Astrocyte (in vitro differentiated cells and primary cell): ENCODE measurements around the gene PPFIBP1. TPM values are rescaled to one million over a fixed set of nuclear protein-coding genes. Genes with fewer than 3 reads are reported as not detected.

ENCODE experiments used
- DNase-seq: peaks from one replicate; pipeline ENCODE4 v3.0.0-alpha.2; 2010; ENCODE audit warnings: low read depth
- FAIRE-seq: peaks from 2 replicates; lab custom pipeline; 2011; peaks lifted over from hg19 to GRCh38; lab: Jason Lieb, UNC
- H2AFZ ChIP-seq: 2 replicates; pipeline ENCODE4 v1.6.0; 2012; ENCODE audit warnings: low read depth, low read length, inconsistent platforms
- H3K27ac ChIP-seq: 2 replicates; pipeline ENCODE4 v1.5.1; 2011; ENCODE audit warnings: low read depth, low read length, inconsistent platforms
- H3K27me3 ChIP-seq: 2 replicates; pipeline ENCODE4 v1.6.0; 2011; ENCODE audit warnings: low read length, inconsistent platforms; ENCODE audit not compliant: insufficient read depth
- H3K36me3 ChIP-seq: 2 replicates; pipeline ENCODE4 v1.5.1; 2011; ENCODE audit warnings: low read length, inconsistent platforms; ENCODE audit not compliant: insufficient read depth
- H3K4me1 ChIP-seq: 2 replicates; pipeline ENCODE4 v1.5.1; 2011; ENCODE audit warnings: low read length, inconsistent platforms; ENCODE audit not compliant: insufficient read depth
- H3K4me2 ChIP-seq: 2 replicates; pipeline ENCODE4 v1.6.0; 2012; ENCODE audit warnings: low read length, inconsistent platforms
- H3K4me3 ChIP-seq: 2 replicates; pipeline ENCODE4 v1.5.1; 2011; ENCODE audit warnings: low read depth, mild to moderate bottlenecking, low read length, inconsistent platforms; ENCODE audit not compliant: insufficient read depth
- H3K79me2 ChIP-seq: 2 replicates; pipeline ENCODE4 v1.6.0; 2012; ENCODE audit warnings: mild to moderate bottlenecking, low read length, inconsistent platforms; ENCODE audit not compliant: insufficient read depth
- H3K9ac ChIP-seq: 2 replicates; pipeline ENCODE4 v1.6.0; 2012; ENCODE audit warnings: mild to moderate bottlenecking, low read length, inconsistent platforms
- H3K9me3 ChIP-seq: 2 replicates; pipeline ENCODE4 v1.5.1; 2012; ENCODE audit warnings: low read depth, mild to moderate bottlenecking, low read length, inconsistent platforms; ENCODE audit not compliant: insufficient read depth
- H4K20me1 ChIP-seq: 2 replicates; pipeline ENCODE4 v1.6.0; 2012; ENCODE audit warnings: low read length, inconsistent platforms; ENCODE audit not compliant: insufficient read depth
- H3K27ac Mint-ChIP-seq: one replicate; pipeline ENCODE4 v1.8.0; 2021; ENCODE audit warnings: mild to moderate bottlenecking, mixed read lengths; ENCODE audit not compliant: unreplicated experiment
- H3K27me3 Mint-ChIP-seq: one replicate; pipeline ENCODE4 v1.8.0; 2021; ENCODE audit warnings: low read depth, mixed read lengths; ENCODE audit not compliant: unreplicated experiment
- H3K36me3 Mint-ChIP-seq: one replicate; pipeline ENCODE4 v1.8.0; 2021; ENCODE audit warnings: low read depth, mixed read lengths; ENCODE audit not compliant: unreplicated experiment
- H3K4me1 Mint-ChIP-seq: one replicate; pipeline ENCODE4 v1.8.0; 2021; ENCODE audit warnings: low read depth, mixed read lengths; ENCODE audit not compliant: unreplicated experiment
- H3K4me3 Mint-ChIP-seq: one replicate; pipeline ENCODE4 v1.8.0; 2021; ENCODE audit warnings: mild to moderate bottlenecking, moderate library complexity, mixed read lengths; ENCODE audit not compliant: unreplicated experiment
- H3K9me3 Mint-ChIP-seq: one replicate; pipeline ENCODE4 v1.8.0; 2021; ENCODE audit warnings: mild to moderate bottlenecking, mixed read lengths; ENCODE audit not compliant: unreplicated experiment
- CTCF ChIP-seq: IDR thresholded peaks from 2 replicates; pipeline ENCODE4 v1.5.1; 2011; ENCODE audit warnings: low read depth, mild to moderate bottlenecking, inconsistent platforms, low read length, moderate library complexity; ENCODE audit not compliant: insufficient read depth
- EZH2 ChIP-seq: IDR thresholded peaks from 2 replicates; pipeline ENCODE4 v1.6.1; 2012; ENCODE audit warnings: mild to moderate bottlenecking, low read length, inconsistent platforms; ENCODE audit not compliant: insufficient read depth
- total RNA-seq: library from RNA; stranded (reverse); gene quantifications from 2 replicates; pipeline ENCODE4 v1.2.1, GENCODE V29; 2021

PPFIBP1 gene
- total RNA-seq, 1 donor from 2014 or later = 147 TPM

- peak overlapping the region; percentile 93 for H3K9ac ChIP-seq
- H4K20me1 ChIP-seq = peaks cover 20% of the 10 kb centered on the region
- Mint-ChIP-seq H3K27me3 (no peaks in the 10 kb centered on the region), H3K36me3 (no peaks in the 10 kb centered on the region), H3K4me3 (peak overlapping the region; percentile 97), H3K4me1 (peaks cover 19% of the 10 kb centered on the region), H3K9me3 (peaks cover 2% of the 10 kb centered on the region), H3K27ac (peak overlapping the region; percentile 81)
- DNase-seq (peak; percentile 50), FAIRE-seq (no peak)
- H2AFZ ChIP-seq = peak overlapping the region; percentile 98
- peak overlapping the region; percentile 90 for H3K4me2 ChIP-seq
- peak overlapping the region; percentile 87 for H3K4me3 ChIP-seq
- H3K27ac ChIP-seq = peak overlapping the region; percentile 82
- no peaks in the 10 kb centered on the region for H3K4me1 ChIP-seq
- peaks cover 45% of the 10 kb centered on the region for H3K79me2 ChIP-seq
- no peak for TF ChIP-seq EZH2
- no peak for TF ChIP-seq CTCF
- no peaks in the 10 kb centered on the region for H3K36me3 ChIP-seq
- no peaks in the 10 kb centered on the region for H3K27me3 ChIP-seq
- no peaks in the 10 kb centered on the region for H3K9me3 ChIP-seq
Measured at GRCh38 chr12:27709932-27710591, 186.1 kb downstream of the PPFIBP1 start.

GRCh38 chr12:27710592-27711316, 186.7 kb downstream of the PPFIBP1 start, which contains the start of gene MRPS35:
Gene MRPS35, plus strand, starts transcription at chr12:27710832. Its CDS starts 12 bp downstream, at chr12:27710844.
- no peaks in the 10 kb centered on the region for H3K9me3 ChIP-seq
- Mint-ChIP-seq H3K27me3 (no peaks in the 10 kb centered on the region), H3K27ac (peak within 1 kb of the TSS; percentile 81), H3K36me3 (no peaks in the 10 kb centered on the region), H3K4me3 (peak within 1 kb of the TSS; percentile 97), H3K9me3 (peaks cover 2% of the 10 kb centered on the region), H3K4me1 (peaks cover 19% of the 10 kb centered on the region)
- peak within 1 kb of the TSS; percentile 82 for H3K27ac ChIP-seq
- H3K4me1 ChIP-seq = no peaks in the 10 kb centered on the region
- peak within 1 kb of the TSS; percentile 98 for H2AFZ ChIP-seq
- H3K4me2 ChIP-seq = peak within 1 kb of the TSS; percentile 90
- TF ChIP-seq EZH2 = no peak
- no peak for TF ChIP-seq CTCF
- peak within 1 kb of the TSS; percentile 87 for H3K4me3 ChIP-seq
- no peaks in the 10 kb centered on the region for H3K27me3 ChIP-seq
- peaks cover 24% of the 10 kb centered on the region for H4K20me1 ChIP-seq
- H3K79me2 ChIP-seq = peaks cover 52% of the 10 kb centered on the region
- peak; percentile 90 for DNase-seq
- FAIRE-seq = no peak
- no peaks in the 10 kb centered on the region for H3K36me3 ChIP-seq
- H3K9ac ChIP-seq = peak within 1 kb of the TSS; percentile 93

GRCh38 chr12:27711317-27711682, 187.3 kb downstream of the PPFIBP1 start:
- peak overlapping the region; percentile 93 for H3K9ac ChIP-seq
- H4K20me1 ChIP-seq = peaks cover 24% of the 10 kb centered on the region
- peaks cover 2% of the 10 kb centered on the region for H3K9me3 Mint-ChIP-seq
- TF ChIP-seq EZH2 (no peak), CTCF (no peak)
- H3K4me2 ChIP-seq = peak overlapping the region; percentile 90
- no peaks in the 10 kb centered on the region for H3K27me3 Mint-ChIP-seq
- H3K36me3 ChIP-seq = peaks cover 2% of the 10 kb centered on the region
- H2AFZ ChIP-seq = peak overlapping the region; percentile 98
- no peaks in the 10 kb centered on the region for H3K9me3 ChIP-seq
- peak overlapping the region; percentile 97 for H3K4me3 Mint-ChIP-seq
- FAIRE-seq = no peak
- no peaks in the 10 kb centered on the region for H3K36me3 Mint-ChIP-seq
- peaks cover 19% of the 10 kb centered on the region for H3K4me1 Mint-ChIP-seq
- no peaks in the 10 kb centered on the region for H3K27me3 ChIP-seq
- peaks cover 57% of the 10 kb centered on the region for H3K79me2 ChIP-seq
- H3K4me3 ChIP-seq = peak overlapping the region; percentile 87
- no peak for DNase-seq
- no peaks in the 10 kb centered on the region for H3K4me1 ChIP-seq
- peak overlapping the region; percentile 81 for H3K27ac Mint-ChIP-seq
- H3K27ac ChIP-seq = peak overlapping the region; percentile 82
